Naive thymus-derived CD4-positive, alpha-beta T cell (primary cell): Measurements from ENCODE around the gene YKT6. TPM values are rescaled to one million over a fixed set of nuclear protein-coding genes. Genes with fewer than 3 reads are reported as not detected.

Source experiments
- ATAC-seq: fragments of 150-1000 bp; cut with Tn5 transposase; 2 replicates; pipeline ENCODE4 v1.10.0; 2021; ENCODE audit warnings: mild to moderate bottlenecking, moderate library complexity
- CTCF ChIA-PET: fragments of 350-600 bp; sonication (Branson Sonifier 250); formaldehyde crosslinking; loops from one replicate; lab custom pipeline; 2021; ENCODE audit warnings: antibody characterized with exemption; lab: Charles Lee
- POLR2A ChIA-PET: fragments of 350-600 bp; sonication (Branson Sonifier 250); formaldehyde crosslinking; loops from one replicate; lab custom pipeline; 2021; ENCODE audit warnings: antibody characterized with exemption, inconsistent platforms; lab: Charles Lee
- DNase-seq, 9 donors: peaks; one replicate each; pipeline versions ENCODE4 v3.0.0 to v3.0.0-alpha.2; 2020 to 2022; ENCODE audit warnings: mixed read lengths in 1 of 9
- H3K27ac ChIP-seq: one replicate; pipeline ENCODE4 v1.7.0; 2013; ENCODE audit warnings: mild to moderate bottlenecking, low read depth, low read length, moderate library complexity
- H3K27me3 ChIP-seq, 2 donors: one replicate each; pipeline ENCODE4 v1.7.0; 2013; ENCODE audit warnings: low read length in 2 of 2, mild to moderate bottlenecking in 2 of 2, moderate library complexity in 2 of 2; ENCODE audit not compliant: control insufficient read depth in 2 of 2, insufficient read depth in 2 of 2
- H3K36me3 ChIP-seq, 3 experiments: 1 replicate in 2 of 3; 2 replicates in 1 of 3; pipeline ENCODE4 v1.7.0; 2013; ENCODE audit warnings: low read length in 3 of 3, mild to moderate bottlenecking in 3 of 3, moderate library complexity in 1 of 3; ENCODE audit not compliant: insufficient read depth in 3 of 3, control insufficient read depth in 2 of 3
- H3K4me1 ChIP-seq, 2 donors: one replicate each; pipeline ENCODE4 v1.7.0; 2013; ENCODE audit warnings: low read length in 2 of 2, mild to moderate bottlenecking in 2 of 2, moderate library complexity in 1 of 2; ENCODE audit not compliant: control insufficient read depth in 2 of 2, insufficient read depth in 2 of 2
- H3K4me3 ChIP-seq: 2 replicates; pipeline ENCODE4 v1.7.0; 2013; ENCODE audit warnings: mild to moderate bottlenecking, low read length
- H3K9me3 ChIP-seq, 3 experiments: 1 replicate in 2 of 3; 2 replicates in 1 of 3; pipeline ENCODE4 v1.7.0; 2013; ENCODE audit warnings: low read length in 3 of 3; ENCODE audit not compliant: control insufficient read depth in 2 of 3
- H3K27ac Mint-ChIP-seq, 9 donors: one replicate each; pipeline ENCODE4 v1.8.0; 2020 to 2022; ENCODE audit warnings: mixed read lengths in 9 of 9, mild to moderate bottlenecking in 8 of 9, moderate library complexity in 5 of 9, inconsistent platforms in 2 of 9
- H3K27me3 Mint-ChIP-seq, 5 donors: one replicate each; pipeline ENCODE4 v1.8.0; 2021 to 2022; ENCODE audit warnings: mixed read lengths in 5 of 5, mild to moderate bottlenecking in 1 of 5
- H3K36me3 Mint-ChIP-seq, 5 donors: one replicate each; pipeline ENCODE4 v1.8.0; 2020 to 2022; ENCODE audit warnings: mixed read lengths in 5 of 5, mild to moderate bottlenecking in 3 of 5, inconsistent platforms in 1 of 5
- H3K4me1 Mint-ChIP-seq, 7 donors: one replicate each; pipeline ENCODE4 v1.8.0; 2020 to 2022; ENCODE audit warnings: mixed read lengths in 7 of 7, mild to moderate bottlenecking in 3 of 7, inconsistent platforms in 1 of 7
- H3K4me3 Mint-ChIP-seq, 10 donors: one replicate each; pipeline ENCODE4 v1.8.0; 2020 to 2022; ENCODE audit warnings: mild to moderate bottlenecking in 10 of 10, mixed read lengths in 10 of 10, moderate library complexity in 6 of 10, inconsistent platforms in 2 of 10
- H3K9me3 Mint-ChIP-seq, 11 donors: one replicate each; pipeline ENCODE4 v1.8.0; 2020 to 2022; ENCODE audit warnings: mixed read lengths in 11 of 11, mild to moderate bottlenecking in 4 of 11, inconsistent platforms in 1 of 11, moderate library complexity in 1 of 11
- intact Hi-C, 2 donors: fragments of 100-400 bp; cut with micrococcal nuclease; formaldehyde crosslinking; loops; one replicate each; pipeline ENCODE4 v1.15.1; 2023
- polyA plus RNA-seq, 2 donors: library from polyadenylated mRNA; unstranded; fragments of 300-500 nt; fragmentation: Illumina TruSeq; gene quantifications; one replicate each; pipeline ENCODE4 v1.2.3, GENCODE V29; 2021
- total RNA-seq, 6 experiments: library from RNA in 5 of 6; stranded (reverse) in 5 of 6; gene quantifications; 1 replicate in 5 of 6; 2 replicates in 1 of 6; pipeline ENCODE4 v1.2.3 and lab custom pipeline; 2021 to 2026

Gene YKT6
- total and polyA plus RNA-seq, 7 experiments from 2014 or later, result 32.6 to 80.9 (median 59.9) TPM

GRCh38 chr7:44210107-44210506, 9.3 kb downstream of the YKT6 start:
- Mint-ChIP-seq H3K36me3 (peaks cover 8 to 31% (median 18%) of the 10 kb centered on the region in 5 donors), H3K9me3 (no peaks in the 10 kb centered on the region), H3K4me1 (peaks cover 0 to 5% (median 1%) of the 10 kb centered on the region in 7 donors), H3K27me3 (no peaks in the 10 kb centered on the region), H3K27ac (peak overlapping the region in 1 of 9 donors; percentile 26), H3K4me3 (no peak overlapping the region)
- H3K27me3 ChIP-seq, result no peaks in the 10 kb centered on the region
- no peak for DNase-seq
- ChIA-PET CTCF (interaction anchor here (0.6 kb wide), 1 partner anchor 830 kb away, joined by 3 read pairs; no protein-coding TSS in a partner anchor), POLR2A (interaction anchor here (1.5 kb wide), 1 partner anchor 9 kb away, joined by 5 read pairs; the partner anchor contains the start of gene YKT6)
- no peak overlapping the region for H3K27ac ChIP-seq
- no peak overlapping the region for H3K4me3 ChIP-seq
- H3K36me3 ChIP-seq, result peaks cover 15 to 87% (median 24%) of the 10 kb centered on the region in 3 experiments
- ATAC-seq, result no peak
- H3K9me3 ChIP-seq, result no peaks in the 10 kb centered on the region
- intact Hi-C loops, result no loop called here
- no peaks in the 10 kb centered on the region for H3K4me1 ChIP-seq

- Mint-ChIP-seq H3K4me3 (no peak overlapping the region), H3K9me3 (no peaks in the 10 kb centered on the region), H3K36me3 (peaks cover 8 to 27% (median 15%) of the 10 kb centered on the region in 5 donors), H3K27ac (no peak overlapping the region), H3K4me1 (peaks cover 0 to 1% (median 0%) of the 10 kb centered on the region in 7 donors), H3K27me3 (no peaks in the 10 kb centered on the region)
- ChIA-PET POLR2A (interaction anchor here (1.5 kb wide), 1 partner anchor 10 kb away, joined by 5 read pairs; the partner anchor contains the start of gene YKT6), CTCF (no interaction called here)
- ATAC-seq (no peak), DNase-seq (no peak)
- no peaks in the 10 kb centered on the region for H3K4me1 ChIP-seq
- H3K36me3 ChIP-seq, result peaks cover 12 to 76% (median 22%) of the 10 kb centered on the region in 3 experiments
- no peaks in the 10 kb centered on the region for H3K27me3 ChIP-seq
- intact Hi-C loops, result no loop called here
- H3K27ac ChIP-seq, result no peak overlapping the region
- H3K9me3 ChIP-seq, result no peaks in the 10 kb centered on the region
- H3K4me3 ChIP-seq, result no peak overlapping the region
Observed at GRCh38 chr7:44211126-44211675, 10.4 kb downstream of the YKT6 start.

- ATAC-seq, result no peak
- H3K36me3 Mint-ChIP-seq, result peaks cover 8 to 27% (median 12%) of the 10 kb centered on the region in 5 donors
Observed at GRCh38 chr7:44212018-44212417, 11.2 kb downstream of the YKT6 start.

GRCh38 chr7:44212581-44213184, 11.9 kb downstream of the YKT6 start:
- no peak for DNase-seq
- Mint-ChIP-seq H3K27ac (no peak overlapping the region), H3K4me3 (no peak overlapping the region), H3K4me1 (peaks cover 0 to 1% (median 0%) of the 10 kb centered on the region in 7 donors), H3K36me3 (peaks cover 8 to 24% (median 12%) of the 10 kb centered on the region in 5 donors), H3K27me3 (no peaks in the 10 kb centered on the region), H3K9me3 (no peaks in the 10 kb centered on the region)
- Histone ChIP-seq H3K36me3 (peaks cover 7 to 61% (median 10%) of the 10 kb centered on the region in 3 experiments), H3K27ac (no peak overlapping the region), H3K4me1 (no peaks in the 10 kb centered on the region), H3K9me3 (no peaks in the 10 kb centered on the region), H3K27me3 (no peaks in the 10 kb centered on the region), H3K4me3 (no peak overlapping the region)
- ChIA-PET CTCF (no interaction called here), POLR2A (no interaction called here)
- no peak for ATAC-seq
- intact Hi-C loops, result no loop called here

More at GRCh38 chr7:44212018-44212417, 11.2 kb downstream of the YKT6 start:
- H3K4me1 Mint-ChIP-seq, result peaks cover 0 to 1% (median 0%) of the 10 kb centered on the region in 7 donors
- no peak overlapping the region for H3K4me3 Mint-ChIP-seq
- Histone ChIP-seq H3K36me3 (peaks cover 7 to 68% (median 16%) of the 10 kb centered on the region in 3 experiments), H3K4me1 (no peaks in the 10 kb centered on the region), H3K9me3 (no peaks in the 10 kb centered on the region), H3K27ac (no peak overlapping the region), H3K4me3 (no peak overlapping the region), H3K27me3 (no peaks in the 10 kb centered on the region)
- DNase-seq, result no peak
- no peaks in the 10 kb centered on the region for H3K27me3 Mint-ChIP-seq
- intact Hi-C loops, result no loop called here
- CTCF ChIA-PET, result no interaction called here
- no peaks in the 10 kb centered on the region for H3K9me3 Mint-ChIP-seq
- POLR2A ChIA-PET, result no interaction called here
- no peak overlapping the region for H3K27ac Mint-ChIP-seq

GRCh38 chr7:44213206-44213876, 12.6 kb downstream of the YKT6 start:
- H3K27ac ChIP-seq, result no peak overlapping the region
- Mint-ChIP-seq H3K9me3 (no peaks in the 10 kb centered on the region), H3K4me3 (no peak overlapping the region), H3K36me3 (peaks cover 8 to 24% (median 12%) of the 10 kb centered on the region in 5 donors), H3K27ac (no peak overlapping the region), H3K4me1 (peaks cover 0 to 1% (median 0%) of the 10 kb centered on the region in 7 donors), H3K27me3 (no peaks in the 10 kb centered on the region)
- ChIA-PET POLR2A (no interaction called here), CTCF (no interaction called here)
- peaks cover 7 to 54% (median 10%) of the 10 kb centered on the region in 3 experiments for H3K36me3 ChIP-seq
- intact Hi-C loops, result no loop called here
- H3K4me3 ChIP-seq, result no peak overlapping the region
- DNase-seq (no peak), ATAC-seq (no peak)
- H3K4me1 ChIP-seq, result no peaks in the 10 kb centered on the region
- H3K27me3 ChIP-seq, result no peaks in the 10 kb centered on the region
- H3K9me3 ChIP-seq, result no peaks in the 10 kb centered on the region

GRCh38 chr7:44213877-44214388, 13.2 kb downstream of the YKT6 start:
- Histone ChIP-seq H3K27me3 (no peaks in the 10 kb centered on the region), H3K27ac (no peak overlapping the region), H3K9me3 (no peaks in the 10 kb centered on the region), H3K4me1 (no peaks in the 10 kb centered on the region), H3K36me3 (peaks cover 7 to 49% (median 7%) of the 10 kb centered on the region in 3 experiments), H3K4me3 (no peak overlapping the region)
- no peak for DNase-seq
- Mint-ChIP-seq H3K27me3 (no peaks in the 10 kb centered on the region), H3K9me3 (no peaks in the 10 kb centered on the region), H3K4me1 (peaks cover 0 to 1% (median 0%) of the 10 kb centered on the region in 7 donors), H3K27ac (peak overlapping the region in 3 of 9 donors; percentile 4 to 36 (median 14)), H3K4me3 (no peak overlapping the region), H3K36me3 (peaks cover 5 to 21% (median 10%) of the 10 kb centered on the region in 5 donors)
- ChIA-PET POLR2A (no interaction called here), CTCF (no interaction called here)
- ATAC-seq, result no peak
- intact Hi-C loops, result loop anchor here in 1 of 2 donors (1.0 kb wide), 1 partner anchor 263 kb away; no protein-coding TSS in a partner anchor
